GM19397 (cell line): ENCODE data around the gene TBC1D21.

Experiments
- ATAC-seq: cut with Tn5 transposase; IDR thresholded peaks from one replicate; pipeline ENCODE4 v1.9.1; 2021; ENCODE audit warnings: mild to moderate bottlenecking, moderate library complexity; ENCODE audit not compliant: unreplicated experiment

TBC1D21 gene

DNA sequence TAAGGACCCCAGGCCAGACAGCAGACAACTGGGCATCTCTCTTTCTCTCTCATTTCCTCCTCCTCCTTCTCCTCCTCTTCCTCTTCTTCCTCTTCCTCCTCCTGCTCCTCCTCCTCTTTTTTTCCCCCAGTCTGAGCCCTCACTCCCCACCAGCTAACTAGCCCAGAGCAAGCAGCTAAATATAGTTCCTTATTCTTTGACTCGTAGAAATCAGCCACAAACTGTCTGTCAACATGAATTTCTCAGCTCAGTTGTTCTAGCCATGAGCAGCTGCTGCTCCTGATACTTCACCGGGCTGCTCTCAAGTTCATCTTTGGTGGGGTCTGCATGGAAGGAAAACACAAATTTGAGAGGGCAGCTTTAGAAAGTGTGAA lies 33.7 kb downstream of the TBC1D21 start:
- no peak for ATAC-seq

DNA sequence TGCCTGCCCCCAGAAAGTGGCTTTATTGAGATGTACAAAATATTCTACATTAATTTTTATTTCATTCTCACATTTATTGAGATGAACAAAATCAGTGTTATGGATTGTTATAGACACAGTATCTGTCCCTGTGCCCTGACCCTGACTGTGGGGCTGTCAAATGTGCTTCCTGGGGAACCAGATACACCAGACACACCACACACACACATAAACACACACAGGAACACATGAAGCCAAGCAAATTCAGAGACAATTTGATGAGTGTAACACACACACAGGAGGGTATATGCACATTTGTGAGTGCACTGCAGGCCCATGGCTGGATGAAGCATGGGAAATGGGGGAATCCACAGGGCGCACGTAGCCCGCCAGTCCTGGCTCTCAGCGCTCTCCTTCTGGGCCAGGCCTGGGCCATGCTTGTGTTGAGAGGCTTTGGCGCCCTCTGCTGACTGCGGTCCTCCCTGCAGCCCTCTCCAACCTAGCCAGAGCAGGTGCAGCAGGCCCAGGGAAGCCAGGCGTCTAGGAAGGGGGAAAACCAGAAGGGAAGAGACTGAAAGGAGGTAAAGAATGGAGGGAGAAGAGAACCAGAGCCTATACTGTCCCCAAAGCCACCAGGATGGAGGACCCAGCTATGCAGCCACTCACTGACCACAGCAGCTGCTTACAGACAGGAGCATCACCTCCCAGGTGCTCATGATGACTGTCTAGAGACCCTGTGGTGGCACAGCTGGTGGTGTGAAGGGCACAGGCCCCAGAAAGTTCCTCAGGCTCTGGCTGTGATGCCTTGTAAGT lies 34.9 kb downstream of the TBC1D21 start:
- no peak for ATAC-seq

DNA sequence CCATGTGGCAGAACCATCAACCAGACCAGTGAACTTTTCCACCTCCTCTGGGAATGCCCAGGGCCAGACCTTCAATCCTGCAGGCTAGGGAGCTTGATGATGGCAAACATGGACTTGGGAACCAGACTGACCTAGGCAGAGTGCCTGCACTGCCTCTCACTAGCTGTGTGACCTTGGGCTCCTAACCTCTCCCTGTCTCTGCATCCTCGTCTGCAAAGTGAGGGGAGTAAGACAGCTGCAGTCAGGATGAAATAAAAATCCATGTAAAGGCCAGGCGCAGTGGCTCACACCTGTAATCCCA lies 35.4 kb downstream of the TBC1D21 start:
- ATAC-seq = no peak

DNA sequence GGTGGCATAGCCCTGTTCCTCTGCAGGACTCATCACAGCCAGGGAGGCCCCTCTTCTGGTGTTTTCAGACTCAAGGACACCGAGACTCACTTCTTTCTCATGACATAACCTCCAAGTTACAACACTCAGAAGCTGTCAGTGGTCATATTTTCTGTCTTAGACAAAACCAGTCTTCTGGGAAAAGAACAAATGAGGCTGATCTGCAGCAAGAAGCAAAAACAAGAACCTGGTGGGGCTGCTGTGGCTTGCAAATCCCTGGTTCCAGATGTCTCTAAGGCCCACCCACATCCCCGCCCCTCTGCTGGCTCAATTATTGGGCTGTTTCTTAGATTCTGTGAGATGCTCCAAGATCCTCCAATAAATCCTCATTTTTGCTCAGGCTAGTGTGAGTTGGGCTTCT lies 36.3 kb downstream of the TBC1D21 start:
- ATAC-seq = no peak

DNA sequence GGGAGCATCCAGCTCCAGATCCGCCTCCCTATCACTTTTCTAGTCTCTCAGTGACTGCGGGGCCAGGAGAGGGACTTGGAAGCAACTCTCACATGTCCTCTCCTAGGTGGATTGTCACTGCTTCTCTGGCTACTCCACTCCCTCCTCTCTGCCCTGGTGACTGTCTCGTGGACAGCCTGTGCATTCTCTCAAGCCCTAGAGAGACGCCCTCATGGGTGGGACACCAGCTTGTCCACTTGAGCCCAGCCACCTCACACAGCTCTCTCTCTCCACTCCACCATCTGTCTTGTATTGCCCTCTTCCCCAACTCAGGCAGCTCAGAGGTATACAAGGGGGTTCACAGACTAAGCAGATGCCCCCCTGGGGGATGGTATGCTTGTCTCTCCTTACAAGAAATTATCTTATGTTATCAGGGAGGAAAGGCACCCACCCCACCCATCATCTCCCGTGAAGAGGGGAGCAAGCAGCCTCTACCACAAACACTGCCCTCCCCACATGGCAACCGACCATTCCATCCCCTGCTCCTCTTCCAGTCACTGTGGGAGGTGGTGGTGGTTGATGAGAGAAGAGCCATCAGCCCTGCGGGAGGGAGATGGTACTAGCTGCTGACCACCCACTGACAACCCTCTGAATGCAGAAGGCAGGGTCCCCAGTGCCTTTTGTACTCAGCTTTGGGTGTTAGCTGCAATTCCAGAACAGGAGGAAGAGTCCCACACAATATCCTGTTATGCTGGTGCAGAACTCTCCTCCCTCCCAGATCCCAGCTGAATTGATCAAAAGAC lies 37.3 kb downstream of the TBC1D21 start:
- ATAC-seq = no peak

DNA sequence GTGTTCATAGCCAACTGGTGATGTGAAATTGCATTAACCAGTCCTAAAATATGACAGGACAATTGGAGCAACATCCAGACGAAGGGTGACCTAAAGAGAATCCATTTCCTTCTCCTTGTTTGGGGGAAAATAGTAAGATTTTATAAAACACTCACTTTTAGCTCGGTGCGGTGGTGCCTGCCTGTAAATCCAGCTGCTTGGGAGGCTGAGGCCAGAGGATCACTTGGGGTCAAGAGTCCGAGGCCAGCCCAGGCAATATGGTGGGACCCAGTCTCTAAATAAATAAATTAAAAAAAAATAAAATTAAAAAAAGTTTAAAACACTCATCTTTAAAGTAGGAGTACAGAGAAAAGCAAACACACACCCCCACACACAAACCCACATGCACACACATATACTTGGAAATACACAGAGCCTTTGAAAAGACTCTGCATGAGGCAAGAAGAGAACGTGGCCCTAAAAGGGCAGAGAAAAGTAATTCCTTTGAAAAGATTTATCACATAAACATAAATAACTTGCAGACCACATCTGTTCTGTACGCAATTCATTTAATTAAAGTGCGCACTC lies 38.7 kb downstream of the TBC1D21 start:
- ATAC-seq = no peak

DNA sequence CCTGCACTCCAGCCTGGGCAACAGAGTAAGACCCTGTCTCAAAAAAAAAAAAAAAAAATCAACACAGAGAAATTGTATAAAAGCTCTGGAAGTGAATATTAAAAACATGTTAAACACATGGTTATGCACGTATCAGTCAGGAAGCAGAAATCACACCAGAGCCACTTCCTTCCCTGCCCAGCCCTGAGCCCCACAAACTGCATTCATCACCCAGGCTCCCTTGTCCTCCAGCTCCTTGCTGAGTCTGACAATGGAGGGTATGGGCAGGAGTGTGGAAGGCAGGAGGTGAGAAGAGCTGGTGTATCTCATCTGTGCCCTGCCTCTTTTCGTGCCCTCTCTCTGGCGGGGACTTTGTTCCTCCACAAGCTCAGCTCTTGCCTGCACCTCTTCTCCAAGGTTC lies 40.8 kb downstream of the TBC1D21 start:
- no peak for ATAC-seq

DNA sequence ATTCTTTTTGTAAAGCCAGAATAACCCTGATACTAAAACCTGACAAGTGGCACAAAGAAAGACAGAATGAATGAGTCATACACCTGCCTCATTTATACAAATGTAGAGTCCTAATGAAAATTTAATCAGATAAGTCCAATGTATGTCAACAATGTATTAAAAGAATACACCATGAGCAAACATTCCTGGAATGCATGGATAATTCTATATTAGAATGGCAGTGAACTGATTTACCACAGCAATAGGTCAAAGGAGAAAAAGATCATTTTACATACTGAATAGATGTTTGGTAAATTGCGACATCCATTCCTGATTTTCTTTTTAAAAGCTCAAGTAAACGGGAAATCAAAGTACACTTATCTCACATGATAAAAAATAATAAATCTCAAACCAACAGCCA lies 41.7 kb downstream of the TBC1D21 start:
- no peak for ATAC-seq

DNA sequence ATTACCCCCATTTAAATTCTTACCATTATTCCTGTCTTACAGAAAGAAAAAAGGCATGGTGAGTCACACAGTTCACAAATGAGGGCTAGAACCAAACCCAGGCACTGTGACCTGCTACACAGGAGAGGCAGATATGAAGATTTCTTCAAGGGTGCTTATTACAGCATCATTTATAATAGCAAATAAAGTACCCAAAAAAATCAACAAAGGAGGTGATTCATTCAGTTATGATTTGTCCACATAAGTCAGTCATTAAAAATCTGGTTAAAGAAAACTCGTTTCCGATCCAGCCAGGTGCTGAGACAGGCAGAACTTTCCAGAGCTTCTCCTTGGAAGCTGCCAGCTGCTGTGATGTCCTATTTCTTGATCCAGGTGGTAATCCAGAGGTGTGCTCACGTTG lies 45.4 kb downstream of the TBC1D21 start:
- ATAC-seq = no peak

DNA sequence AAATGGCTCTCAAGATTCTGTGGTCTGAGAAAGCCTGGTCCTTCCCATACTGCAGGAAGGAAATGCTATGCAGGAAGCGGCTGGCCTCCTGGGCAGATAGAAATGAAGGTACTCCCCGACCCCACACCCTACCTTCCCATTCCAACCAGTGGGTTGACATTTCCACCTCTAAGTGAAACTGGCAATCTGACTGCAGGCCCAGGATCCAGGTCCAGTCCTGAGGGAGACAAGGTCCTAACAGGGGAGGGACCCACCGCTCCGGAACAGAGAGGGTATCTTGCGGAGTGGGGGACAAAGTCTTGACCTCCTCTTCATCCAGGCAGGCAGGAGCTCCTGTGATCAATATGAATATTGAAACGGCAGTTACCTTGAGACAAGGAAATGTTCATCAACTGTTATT lies 46.3 kb downstream of the TBC1D21 start:
- ATAC-seq = no peak

DNA sequence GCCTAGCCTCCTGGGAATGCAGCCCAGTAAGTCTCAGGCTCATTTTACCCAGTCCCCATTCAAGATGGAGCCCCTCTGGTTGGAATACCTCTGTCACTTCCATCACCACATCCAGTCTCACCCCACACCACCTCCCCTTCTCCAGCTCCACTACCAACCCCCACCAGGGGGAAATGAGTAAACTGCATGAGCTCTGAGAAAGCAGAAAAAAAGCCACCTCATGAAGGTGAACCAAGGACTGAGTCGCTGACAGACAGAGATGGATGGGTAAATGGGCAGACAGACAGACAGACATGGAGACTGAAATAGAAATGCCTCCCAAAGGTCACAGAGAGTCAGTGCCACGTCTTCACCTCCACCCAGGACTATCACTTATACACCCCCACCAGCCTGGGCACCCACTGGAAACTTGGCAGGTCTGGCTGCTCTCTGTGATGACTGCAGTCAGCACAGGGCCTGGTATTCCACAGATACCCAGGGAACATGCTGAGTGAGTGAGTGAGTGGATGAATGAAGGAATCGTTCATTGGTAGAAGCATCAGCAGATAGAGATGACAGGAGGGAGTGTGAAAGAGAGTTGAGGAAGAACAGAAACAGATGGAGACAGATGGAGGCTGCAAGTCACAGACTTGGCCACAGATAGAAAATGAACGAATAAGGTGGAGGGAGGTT lies 48.0 kb downstream of the TBC1D21 start:
- ATAC-seq = no peak

DNA sequence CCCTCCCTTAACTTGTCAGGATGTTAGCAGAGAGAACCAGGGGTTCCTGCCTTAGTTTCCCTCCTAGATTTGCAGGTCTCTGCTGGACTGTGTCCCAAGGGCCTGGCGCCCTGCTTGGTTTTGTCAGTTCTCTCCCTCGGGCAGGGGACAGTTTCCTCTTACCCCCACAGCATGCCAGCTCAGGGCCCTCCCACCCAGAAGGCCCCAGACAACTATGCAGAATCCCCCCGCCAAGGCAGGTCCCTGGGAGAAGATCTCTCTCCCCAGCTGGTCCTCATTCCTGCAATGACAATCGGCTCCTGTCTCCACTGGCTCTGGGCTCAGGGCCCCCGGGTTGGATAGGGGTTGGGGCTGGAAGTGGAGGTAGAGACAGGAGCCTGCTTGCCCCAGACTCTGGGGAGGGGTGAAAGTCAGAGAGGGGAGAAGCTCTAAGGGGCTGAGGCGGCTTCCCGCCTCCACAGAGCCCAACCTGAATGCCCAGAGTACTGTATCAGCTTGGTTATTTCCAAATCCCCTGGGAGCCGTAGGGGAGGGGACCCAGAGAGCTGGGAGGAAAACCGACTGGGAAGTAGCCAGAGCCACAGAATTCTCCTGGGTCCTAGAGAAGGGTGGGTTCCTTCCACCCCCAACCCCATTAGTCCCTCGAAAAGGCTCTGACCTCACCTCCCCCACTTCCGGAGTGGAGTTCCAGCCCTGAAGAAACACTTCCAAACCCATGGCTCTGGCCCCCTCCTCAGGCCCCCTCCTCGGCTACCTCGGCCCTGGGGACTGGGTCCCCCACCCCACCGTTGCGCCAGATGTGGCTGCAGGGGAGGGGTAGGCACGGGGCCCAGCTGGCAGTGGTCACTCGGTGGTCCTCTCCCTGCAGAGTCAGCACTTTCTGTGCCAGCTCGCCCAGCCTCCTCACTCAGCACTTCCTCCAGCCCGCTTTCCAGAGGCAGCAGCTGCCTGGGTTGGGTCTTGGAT lies 49.1 kb downstream of the TBC1D21 start:
- no peak for ATAC-seq

DNA sequence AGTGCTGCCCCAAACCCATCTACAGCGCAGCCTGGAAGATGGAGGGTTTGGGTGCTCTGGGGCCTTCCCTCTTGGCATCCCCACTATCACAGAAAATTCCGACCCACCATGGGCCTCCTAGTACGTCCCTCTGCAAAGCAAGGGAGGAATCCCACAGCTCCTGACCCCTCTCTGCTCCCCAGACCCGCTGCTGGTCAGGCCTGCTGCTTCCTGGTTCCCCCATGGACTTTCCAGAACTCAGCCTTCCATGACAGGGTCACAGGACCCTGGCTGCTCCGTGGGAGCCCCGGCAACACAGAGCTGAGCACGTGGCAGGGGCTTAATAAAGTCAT lies 49.8 kb downstream of the TBC1D21 start:
- ATAC-seq = no peak

DNA sequence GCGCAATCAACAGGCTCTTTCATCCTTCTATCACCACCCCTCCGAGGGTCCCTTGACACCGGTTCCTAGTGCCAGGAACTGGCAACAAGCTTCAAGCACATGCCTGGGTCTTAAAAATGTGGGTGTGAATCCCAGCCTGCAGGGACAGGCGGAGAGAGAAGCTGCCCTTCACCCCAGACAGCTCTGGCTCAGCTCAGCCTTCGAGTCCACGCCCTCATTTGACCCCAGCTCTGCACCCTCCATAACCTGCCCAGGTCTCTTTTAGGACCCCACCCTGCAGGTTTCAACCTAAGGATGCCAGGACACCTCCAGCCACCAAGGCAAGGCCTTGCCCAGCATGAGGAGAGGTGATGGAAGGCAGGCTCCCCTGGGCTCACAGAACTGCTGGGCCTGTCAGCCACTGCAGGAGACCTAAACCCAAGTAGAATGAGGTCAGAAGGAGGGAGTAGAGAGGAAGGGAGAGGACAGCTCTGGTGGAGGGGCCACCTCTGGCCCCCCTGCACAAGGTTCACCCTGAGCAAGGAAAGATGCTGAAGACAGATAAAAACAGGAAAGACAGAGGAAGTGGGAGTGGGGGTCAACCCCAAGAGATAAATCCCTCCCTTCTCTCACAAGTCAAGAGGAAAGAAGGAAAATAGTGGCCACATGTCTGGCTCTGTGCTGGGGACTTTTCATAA lies 50.3 kb downstream of the TBC1D21 start:
- ATAC-seq = no peak

DNA sequence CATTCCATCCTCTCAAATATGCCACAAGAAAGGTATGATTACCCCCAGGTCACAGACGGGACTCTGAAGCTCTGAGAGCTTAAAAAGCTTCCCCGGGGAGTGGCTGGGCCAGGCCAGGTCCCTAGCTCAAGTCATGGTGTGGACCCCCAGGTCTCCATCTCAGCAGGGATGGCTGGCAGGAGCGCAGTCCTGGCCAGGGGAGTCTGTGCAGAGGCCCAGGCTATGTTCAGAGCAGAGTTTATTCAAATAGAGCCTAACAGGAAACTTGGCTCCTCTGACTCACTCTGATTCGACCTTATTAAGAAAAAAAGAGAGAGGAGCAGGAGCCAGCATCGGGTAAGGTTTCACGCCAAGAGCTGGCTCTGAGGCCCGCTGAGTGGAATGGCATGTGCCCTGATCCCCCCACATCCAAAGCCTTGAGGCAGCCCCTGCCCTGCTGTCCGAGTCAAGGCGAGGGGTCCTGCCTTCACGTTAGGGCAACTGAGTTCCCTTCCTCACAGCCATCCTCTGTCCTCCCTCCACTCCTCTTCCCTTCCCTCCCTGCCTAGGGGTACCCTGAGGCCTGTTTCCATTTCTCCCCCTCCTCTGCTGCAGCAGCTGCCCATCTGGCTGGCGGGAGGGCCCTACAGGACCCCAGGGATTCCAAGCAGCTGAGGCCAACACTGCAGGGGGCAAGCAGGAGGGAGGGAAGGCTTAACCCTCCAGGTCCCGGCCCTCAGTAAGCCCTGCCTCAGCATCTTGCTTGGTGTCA lies 51.0 kb downstream of the TBC1D21 start:
- no peak for ATAC-seq

DNA sequence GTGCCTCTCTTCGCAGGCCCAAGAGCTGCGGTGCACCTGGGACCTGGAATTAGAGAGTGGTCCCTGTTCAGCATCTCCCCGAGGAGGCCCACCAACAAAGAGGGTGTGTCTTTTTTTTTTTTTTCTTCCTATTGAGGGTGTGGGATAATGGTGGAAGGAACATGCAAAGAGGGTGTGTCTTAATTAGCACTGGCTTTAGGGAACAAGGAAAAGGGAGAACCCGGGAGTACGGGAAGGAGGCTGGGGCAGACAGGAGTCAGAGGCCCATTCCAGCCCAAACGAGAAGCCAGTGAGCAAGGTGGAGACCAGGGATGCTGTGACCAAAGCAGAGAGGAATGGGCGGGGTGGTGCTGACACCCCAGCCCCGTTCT lies 52.5 kb downstream of the TBC1D21 start:
- ATAC-seq = no peak

DNA sequence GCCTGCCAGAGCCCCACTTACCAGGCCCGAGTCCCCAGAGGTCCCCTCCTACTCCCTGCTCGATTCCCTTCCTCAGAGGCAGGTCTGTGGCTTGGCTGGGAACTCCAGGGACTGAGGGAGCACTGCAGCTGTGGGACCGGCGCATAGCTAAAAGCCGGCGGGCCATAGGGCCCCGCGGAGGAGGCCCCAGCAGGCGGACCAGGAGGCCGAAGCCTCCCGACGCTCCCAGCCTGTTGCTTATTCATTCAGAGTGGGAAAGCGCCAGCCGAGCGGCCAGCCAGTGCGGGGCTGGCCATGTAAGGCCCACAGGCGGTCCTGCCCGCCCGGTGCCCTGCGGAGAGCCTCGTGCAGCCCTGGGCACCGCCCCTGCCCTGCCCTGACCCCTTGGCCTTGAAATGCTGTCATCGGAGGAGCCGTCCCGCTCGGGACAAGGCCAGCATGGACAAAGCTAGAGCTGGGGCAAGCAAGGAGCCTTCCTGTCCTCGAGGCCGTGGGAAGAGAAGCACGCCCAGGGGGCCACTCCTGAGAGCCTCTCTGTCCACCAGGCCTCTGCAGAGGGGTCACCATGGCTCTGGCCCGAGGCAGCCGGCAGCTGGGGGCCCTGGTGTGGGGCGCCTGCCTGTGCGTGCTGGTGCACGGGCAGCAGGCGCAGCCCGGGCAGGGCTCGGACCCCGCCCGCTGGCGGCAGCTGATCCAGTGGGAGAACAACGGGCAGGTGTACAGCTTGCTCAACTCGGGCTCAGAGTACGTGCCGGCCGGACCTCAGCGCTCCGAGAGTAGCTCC lies 53.0 kb downstream of the TBC1D21 start, which contains the start of gene LOXL1:
Gene LOXL1, plus strand, starts transcription at position 244 of the 784 bp plus-strand sequence. Its CDS starts 322 bp downstream, at position 566.
- no peak for ATAC-seq

DNA sequence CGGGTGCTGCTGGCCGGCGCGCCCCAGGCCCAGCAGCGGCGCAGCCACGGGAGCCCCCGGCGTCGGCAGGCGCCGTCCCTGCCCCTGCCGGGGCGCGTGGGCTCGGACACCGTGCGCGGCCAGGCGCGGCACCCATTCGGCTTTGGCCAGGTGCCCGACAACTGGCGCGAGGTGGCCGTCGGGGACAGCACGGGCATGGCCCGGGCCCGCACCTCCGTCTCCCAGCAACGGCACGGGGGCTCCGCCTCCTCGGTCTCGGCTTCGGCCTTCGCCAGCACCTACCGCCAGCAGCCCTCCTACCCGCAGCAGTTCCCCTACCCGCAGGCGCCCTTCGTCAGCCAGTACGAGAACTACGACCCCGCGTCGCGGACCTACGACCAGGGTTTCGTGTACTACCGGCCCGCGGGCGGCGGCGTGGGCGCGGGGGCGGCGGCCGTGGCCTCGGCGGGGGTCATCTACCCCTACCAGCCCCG lies 53.7 kb downstream of the TBC1D21 start:
- no peak for ATAC-seq
